Left hindlimb (tissue), 1 donor: Measurements from ENCODE around the gene LDHD.
"Not testable (repeated sequence)": the region's sequence is repeated elsewhere in the genome, so short reads cannot be mapped to it uniquely, and the experiment has no call there.

Source experiments
- DNase-seq: peaks from one replicate; pipeline ENCODE4 v3.0.0-alpha.2; 2018

The LDHD gene

GRCh38 chr16:75099075-75099667 is 17.4 kb downstream of the LDHD start:
- DNase-seq = no peak

- DNase-seq = no peak
Observed at GRCh38 chr16:75097941-75098901, 18.4 kb downstream of the LDHD start.

DNA sequence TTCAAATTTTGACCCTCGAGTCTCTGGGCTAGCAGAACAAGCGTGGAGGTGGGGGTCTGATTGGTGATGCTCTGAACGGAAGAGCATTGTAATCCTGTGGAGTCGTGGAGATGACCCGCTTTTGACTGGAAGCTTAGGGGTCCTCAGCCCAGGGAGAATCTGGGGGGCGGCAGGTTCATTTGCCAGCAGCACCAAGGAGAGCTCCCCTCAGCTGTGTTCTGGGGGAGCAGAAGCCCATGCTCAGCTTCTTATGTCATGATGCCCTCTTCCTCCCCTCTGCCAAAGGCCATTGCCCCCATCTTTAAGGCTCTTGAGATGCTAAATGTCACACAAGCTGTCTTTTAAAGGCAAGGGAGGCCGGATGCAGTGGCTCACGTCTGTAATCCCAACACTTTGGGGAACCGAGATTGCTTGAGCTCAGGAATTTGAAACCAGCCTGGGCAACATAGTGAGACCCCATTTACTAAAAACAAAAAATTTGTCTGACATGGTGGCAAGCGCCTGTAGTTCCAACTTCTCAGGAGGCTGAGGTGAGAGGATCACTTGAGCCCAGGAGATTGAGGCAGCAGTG is 19.3 kb downstream of the LDHD start:
- DNase-seq = no peak

GRCh38 chr16:75096656-75097055 is 19.9 kb downstream of the LDHD start:
- DNase-seq = peak; percentile 78

GRCh38 chr16:75095204-75095621 is 21.4 kb downstream of the LDHD start:
- no peak for DNase-seq

DNA sequence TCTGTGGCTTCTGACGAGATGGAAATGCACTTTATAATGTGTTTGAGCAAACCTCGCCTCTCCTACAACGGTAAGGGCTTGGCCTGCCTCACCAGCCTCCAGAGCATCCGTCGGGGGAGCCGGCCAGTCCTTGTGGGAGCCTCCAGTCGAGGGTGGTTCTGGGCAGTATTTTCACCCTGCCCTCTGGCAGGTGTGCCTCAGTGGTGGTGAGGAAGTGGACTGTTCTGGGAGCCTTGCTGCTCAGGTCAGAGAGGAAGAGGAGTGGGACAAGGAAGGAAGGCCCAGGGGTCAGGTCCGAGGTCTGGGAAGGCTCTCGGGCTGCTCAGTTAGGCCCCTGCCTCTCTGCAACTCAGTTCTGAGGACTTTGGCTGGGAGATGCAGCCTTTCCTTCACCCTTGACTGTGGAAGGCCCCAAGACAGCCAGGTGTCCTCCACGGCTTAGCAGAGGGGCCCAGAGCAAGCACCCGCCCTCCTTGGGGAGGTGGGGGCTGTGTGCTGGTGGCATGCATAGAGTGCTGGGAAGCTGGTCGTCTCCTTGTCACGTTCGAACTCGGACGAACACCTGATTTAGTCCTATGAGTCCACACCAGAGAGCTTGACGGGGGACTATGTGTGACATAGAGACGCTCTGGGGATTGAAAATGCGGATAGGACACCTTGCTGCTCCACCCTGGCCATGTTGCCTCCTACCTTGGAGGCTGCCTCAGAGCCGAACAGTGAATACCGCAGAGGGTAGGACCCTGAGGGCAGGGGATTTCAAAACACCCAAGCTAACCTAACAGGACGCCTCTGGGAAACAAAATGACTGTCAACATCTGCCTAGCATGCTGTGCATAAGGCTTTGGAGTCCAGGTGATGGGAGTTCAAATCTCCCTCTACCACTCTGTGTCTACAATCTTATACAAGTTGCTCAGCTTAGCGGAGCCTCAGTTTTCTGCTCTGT is 22.7 kb downstream of the LDHD start:
- DNase-seq = no peak

DNA sequence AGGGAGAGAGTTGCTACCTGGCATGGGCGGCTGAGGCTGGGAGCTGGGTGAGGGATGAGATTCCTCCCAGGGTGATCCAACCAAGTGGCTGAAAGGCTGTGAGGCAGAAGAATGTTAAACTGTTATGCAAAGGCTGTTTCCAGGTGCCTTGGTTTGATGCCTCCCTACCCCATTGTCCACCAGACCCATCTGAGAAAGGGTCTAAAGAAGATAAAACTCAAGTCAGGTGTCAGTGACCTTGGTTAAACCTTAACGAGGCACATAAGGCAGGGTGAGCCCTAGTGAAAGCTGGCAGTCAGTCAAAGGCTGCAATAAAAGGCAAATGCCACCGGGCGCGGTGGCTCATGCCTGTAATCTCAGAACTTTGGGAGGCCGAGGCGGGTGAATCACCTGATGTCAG is 23.8 kb downstream of the LDHD start:
- DNase-seq = no peak

DNA sequence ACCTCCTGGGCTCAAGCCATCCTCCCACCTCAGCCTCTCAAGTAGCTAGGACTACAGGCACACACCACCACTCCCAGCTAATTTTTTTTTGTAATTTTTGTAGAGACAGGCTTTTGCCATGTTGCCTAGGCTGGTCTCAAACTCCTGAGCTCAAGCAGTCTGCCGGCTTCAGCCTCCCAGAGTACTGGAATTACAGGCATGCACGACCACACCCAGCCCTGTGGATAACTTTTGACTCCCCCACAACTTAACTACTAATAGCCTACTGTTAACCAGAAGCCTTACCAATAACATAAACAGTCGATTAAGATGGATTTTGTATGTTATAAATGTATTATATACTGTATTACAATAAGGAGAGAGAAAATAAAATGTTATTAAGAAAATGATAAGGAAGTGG is 25.0 kb downstream of the LDHD start:
- not testable (repeated sequence) for DNase-seq

GRCh38 chr16:75090899-75091298 is 25.7 kb downstream of the LDHD start:
- DNase-seq = not testable (repeated sequence)

- no peak for DNase-seq
Observed at GRCh38 chr16:75089486-75090202, 26.9 kb downstream of the LDHD start.

- DNase-seq = no peak
Observed at GRCh38 chr16:75088934-75089333, 27.6 kb downstream of the LDHD start.

- DNase-seq = no peak
Observed at GRCh38 chr16:75088216-75088615, 28.4 kb downstream of the LDHD start.

GRCh38 chr16:75087375-75087979 is 29.1 kb downstream of the LDHD start:
- DNase-seq = no peak

GRCh38 chr16:75086688-75087374 is 29.7 kb downstream of the LDHD start:
- no peak for DNase-seq

DNA sequence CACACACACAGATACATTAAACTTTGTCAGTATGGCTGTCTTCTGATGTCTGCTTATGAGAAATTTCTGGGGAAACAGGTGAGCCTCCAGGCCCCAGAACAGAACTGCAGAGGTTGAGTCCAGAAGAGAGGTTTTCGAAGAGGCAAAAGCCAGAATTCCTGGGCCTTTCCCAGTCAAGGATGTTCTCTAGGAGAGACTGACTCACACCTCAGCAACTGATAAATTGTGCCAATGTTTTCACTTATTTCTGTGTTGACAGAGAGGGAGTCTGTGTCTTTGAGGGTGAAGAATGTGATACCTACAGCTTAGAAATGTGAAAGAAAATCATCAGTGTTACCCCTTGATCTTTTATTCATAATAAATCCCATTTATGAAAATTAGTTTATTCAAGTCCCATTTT is 30.3 kb downstream of the LDHD start:
- no peak for DNase-seq

GRCh38 chr16:75085556-75085955 is 31.0 kb downstream of the LDHD start:
- no peak for DNase-seq

- DNase-seq = no peak
Observed at GRCh38 chr16:75083813-75084212, 32.8 kb downstream of the LDHD start.

- no peak for DNase-seq
Observed at GRCh38 chr16:75081179-75081859, 35.3 kb downstream of the LDHD start.

GRCh38 chr16:75080205-75081029 is 36.2 kb downstream of the LDHD start:
- DNase-seq = no peak
